Measurements from ENCODE around the gene ZRANB1. TPM values are rescaled to one million over a fixed set of nuclear protein-coding genes. Genes with fewer than 3 reads are reported as not detected.

The ZRANB1 gene
- total RNA-seq, 1 donor from 2014 or later = 29.5 TPM

DNA sequence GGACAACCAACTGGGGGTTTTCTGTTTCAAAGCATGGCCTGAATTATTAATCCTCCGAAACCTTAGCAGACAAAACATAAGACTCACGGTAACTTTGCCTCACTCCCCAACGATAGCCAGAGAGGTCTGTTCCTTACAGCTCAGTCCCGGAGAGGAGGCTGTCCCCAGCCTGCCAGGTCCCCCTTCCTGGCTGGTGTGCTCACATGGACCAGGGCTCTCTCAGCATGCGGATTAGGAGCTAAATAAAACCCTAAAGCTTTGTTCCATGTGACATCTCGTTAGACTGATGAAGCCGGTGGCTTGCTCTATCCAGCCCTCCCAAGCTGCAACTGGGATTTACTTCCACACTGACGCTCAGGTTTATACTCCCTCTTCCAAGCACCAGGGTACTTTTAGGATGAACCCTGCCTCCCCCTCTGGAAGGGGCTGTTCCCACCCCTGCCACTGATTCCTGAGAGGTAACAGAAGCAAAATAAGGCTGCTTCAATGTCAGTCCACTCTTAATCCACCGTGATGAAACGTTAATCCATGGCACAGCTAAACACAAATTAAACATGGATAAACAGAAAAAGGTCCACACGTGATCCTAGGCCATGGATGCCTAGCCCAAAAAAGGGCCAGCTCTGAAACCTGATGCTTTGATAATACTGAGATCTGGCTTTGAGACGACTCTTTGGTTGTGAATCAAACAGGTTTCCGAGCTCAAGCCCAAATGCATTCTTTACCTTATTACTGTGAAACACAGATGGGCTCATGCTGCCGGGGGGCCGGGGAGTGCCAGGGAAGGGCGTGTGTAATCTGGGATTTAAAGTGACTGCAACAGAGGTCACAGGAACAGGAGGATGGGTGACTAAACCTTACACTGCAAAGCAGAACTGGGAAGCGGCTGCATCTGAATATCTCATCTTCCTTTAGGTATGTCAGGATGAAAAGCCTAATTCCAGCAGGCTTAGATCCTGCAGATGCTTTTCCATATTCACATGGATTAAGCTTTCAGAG lies 86.2 kb downstream of the ZRANB1 start:
- FAIRE-seq (no peak), DNase-seq (ENCODE audit: low read depth) (peak; percentile 46)
- TF ChIP-seq, protein P1, sequence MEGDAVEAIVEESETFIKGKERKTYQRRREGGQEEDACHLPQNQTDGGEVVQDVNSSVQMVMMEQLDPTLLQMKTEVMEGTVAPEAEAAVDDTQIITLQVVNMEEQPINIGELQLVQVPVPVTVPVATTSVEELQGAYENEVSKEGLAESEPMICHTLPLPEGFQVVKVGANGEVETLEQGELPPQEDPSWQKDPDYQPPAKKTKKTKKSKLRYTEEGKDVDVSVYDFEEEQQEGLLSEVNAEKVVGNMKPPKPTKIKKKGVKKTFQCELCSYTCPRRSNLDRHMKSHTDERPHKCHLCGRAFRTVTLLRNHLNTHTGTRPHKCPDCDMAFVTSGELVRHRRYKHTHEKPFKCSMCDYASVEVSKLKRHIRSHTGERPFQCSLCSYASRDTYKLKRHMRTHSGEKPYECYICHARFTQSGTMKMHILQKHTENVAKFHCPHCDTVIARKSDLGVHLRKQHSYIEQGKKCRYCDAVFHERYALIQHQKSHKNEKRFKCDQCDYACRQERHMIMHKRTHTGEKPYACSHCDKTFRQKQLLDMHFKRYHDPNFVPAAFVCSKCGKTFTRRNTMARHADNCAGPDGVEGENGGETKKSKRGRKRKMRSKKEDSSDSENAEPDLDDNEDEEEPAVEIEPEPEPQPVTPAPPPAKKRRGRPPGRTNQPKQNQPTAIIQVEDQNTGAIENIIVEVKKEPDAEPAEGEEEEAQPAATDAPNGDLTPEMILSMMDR (IDR thresholded peaks at IDR 0.05; ENCODE audit: insufficient read depth, low read length, severe bottlenecking) = no peak
- peaks cover 12% of the 10 kb centered on the region for H3K36me3 ChIP-seq (ENCODE audit: control insufficient read depth, insufficient read depth, low read length)
- no peak overlapping the region for H3K4me3 ChIP-seq (ENCODE audit: low read depth, low read length)
- H3K27me3 ChIP-seq (ENCODE audit: control insufficient read depth, insufficient read depth, low read length) = no peaks in the 10 kb centered on the region

DNA sequence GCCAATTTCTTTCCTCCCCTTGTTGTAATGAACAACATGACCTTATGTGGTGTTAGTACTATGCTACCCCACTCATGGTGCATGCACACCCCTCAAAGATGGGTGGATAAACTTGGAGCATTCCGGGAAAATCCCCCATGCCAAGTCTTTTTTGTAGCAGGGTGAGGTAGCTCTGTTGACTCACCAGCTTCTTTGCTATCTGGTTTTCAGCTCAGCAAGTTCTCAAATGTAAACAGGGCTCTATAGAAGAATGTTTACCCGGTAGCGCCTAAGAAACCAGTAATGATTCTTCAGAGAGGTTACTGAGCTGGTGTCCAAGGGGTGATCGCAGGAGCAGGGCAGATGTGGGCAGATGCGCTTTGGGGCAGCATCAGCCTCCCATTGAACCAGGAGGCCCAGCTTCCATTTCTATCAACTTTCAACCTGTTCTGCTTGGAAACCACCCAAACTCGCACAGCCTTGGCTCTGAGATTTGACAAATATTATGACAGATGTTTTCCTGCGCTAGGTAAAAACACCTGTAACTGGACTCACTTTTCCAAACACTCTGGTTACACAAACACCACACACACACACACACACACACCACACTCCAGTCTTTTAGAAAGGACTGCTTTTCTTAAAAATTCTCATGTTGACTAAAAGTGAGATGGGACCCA lies 87.8 kb downstream of the ZRANB1 start:
- Histone ChIP-seq H3K36me3 (ENCODE audit: control insufficient read depth, insufficient read depth, low read length) (peaks cover 6% of the 10 kb centered on the region), H3K27me3 (ENCODE audit: control insufficient read depth, insufficient read depth, low read length) (no peaks in the 10 kb centered on the region), H3K4me3 (ENCODE audit: low read depth, low read length) (no peak overlapping the region)
- DNase-seq (ENCODE audit: low read depth) (peak; percentile 75), FAIRE-seq (peak; percentile 93)
- TF ChIP-seq, protein P1 (IDR thresholded peaks at IDR 0.05; ENCODE audit: insufficient read depth, low read length, severe bottlenecking) = no peak

DNA sequence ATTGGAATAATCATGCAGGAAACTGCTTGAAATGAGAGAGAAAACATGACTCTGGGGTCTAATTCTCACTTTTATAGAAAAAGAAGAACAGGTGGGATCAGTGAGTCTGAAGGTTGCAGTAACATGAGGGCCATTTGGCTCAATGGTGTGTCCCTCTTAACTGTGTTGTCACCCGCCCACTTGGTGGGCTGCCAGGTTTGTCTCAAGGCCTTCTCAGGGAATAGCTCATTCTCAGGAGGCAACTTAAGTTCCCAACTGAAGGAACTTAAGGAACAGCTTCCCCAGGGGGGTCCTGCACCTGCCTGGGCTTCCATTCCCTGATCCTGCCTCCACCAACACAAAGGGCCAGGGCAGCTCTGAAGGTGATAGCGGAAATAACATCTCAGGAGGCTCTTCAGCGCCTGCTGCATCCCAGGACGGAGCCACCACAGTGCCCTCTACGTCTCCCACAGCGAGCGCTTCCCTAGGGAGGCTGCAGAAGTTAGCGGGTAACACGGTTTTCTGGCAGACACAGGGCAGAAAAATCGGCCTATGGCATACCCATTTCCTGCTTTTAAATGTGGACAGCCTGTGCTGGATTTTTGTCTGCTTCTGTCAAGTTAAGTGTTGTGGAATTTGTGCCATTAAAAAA lies 88.8 kb downstream of the ZRANB1 start:
- no peak overlapping the region for H3K4me3 ChIP-seq (ENCODE audit: low read depth, low read length)
- no peaks in the 10 kb centered on the region for H3K27me3 ChIP-seq (ENCODE audit: control insufficient read depth, insufficient read depth, low read length)
- TF ChIP-seq, protein P1 (IDR thresholded peaks at IDR 0.05; ENCODE audit: insufficient read depth, low read length, severe bottlenecking) = no peak
- no peak for FAIRE-seq
- DNase-seq (ENCODE audit: low read depth) = no peak
- H3K36me3 ChIP-seq (ENCODE audit: control insufficient read depth, insufficient read depth, low read length) = peaks cover 6% of the 10 kb centered on the region

DNA sequence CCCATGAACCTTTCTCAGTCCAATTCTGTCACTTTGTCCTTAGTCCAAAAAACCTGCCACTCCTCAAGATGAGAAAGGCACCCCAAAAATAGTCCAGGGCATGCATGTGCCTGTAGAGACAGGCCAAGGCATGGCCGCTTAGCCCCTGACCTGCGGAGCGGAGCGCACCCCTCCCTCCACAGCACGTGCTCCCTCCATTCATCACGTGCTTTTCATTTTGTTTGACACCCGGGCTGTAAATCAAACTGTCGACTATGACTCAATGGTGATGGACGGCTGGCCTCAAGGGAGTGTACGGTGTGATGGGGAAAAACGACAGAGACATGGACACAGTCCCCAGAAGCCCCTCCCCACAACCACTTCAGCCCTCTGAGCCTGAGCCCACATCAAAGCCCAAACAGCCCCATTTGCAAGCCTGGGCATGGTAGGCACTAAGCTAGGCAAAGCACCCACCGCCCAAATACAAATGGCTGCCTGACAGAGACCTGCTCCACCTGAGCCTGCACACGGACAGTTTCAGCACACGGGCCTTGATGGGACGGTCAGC lies 90.6 kb downstream of the ZRANB1 start:
- H3K4me3 ChIP-seq (ENCODE audit: low read depth, low read length) = no peak overlapping the region
- no peak for FAIRE-seq

More for the DNA sequence above, 90.6 kb downstream of the ZRANB1 start:
- H3K27me3 ChIP-seq (ENCODE audit: control insufficient read depth, insufficient read depth, low read length) = no peaks in the 10 kb centered on the region
- H3K36me3 ChIP-seq (ENCODE audit: control insufficient read depth, insufficient read depth, low read length) = peaks cover 5% of the 10 kb centered on the region
- no peak for DNase-seq (ENCODE audit: low read depth)
- TF ChIP-seq, protein P1 (IDR thresholded peaks at IDR 0.05; ENCODE audit: insufficient read depth, low read length, severe bottlenecking) = no peak

All from bronchial epithelial cell (primary cell).